Esophagus muscularis mucosa (tissue), 3 donors: ENCODE results near the gene TTC39A.
"Not testable (repeated sequence)": the region's sequence is repeated elsewhere in the genome, so short reads cannot be mapped to it uniquely, and the experiment has no call there.

Experiments
- POLR2A ChIP-seq: fragments of 450-650 bp; IDR thresholded peaks from one replicate; pipeline ENCODE4 v1.6.1; 2017; ENCODE audit warnings: antibody characterized with exemption, moderate library complexity, mild to moderate bottlenecking, low read depth
- POLR2AphosphoS5 ChIP-seq, 2 donors: sonication (generic); formaldehyde crosslinking; IDR thresholded peaks; one replicate each; pipeline ENCODE4 v1.6.1; 2017; ENCODE audit warnings: antibody characterized with exemption in 2 of 2
- TF ChIP-seq, protein P1 (sequence below), 3 experiments: fragments of 200-600 bp in 2 of 3; fragments of 450-650 bp in 1 of 3; sonication (generic) in 2 of 3; IDR thresholded peaks; one replicate each; pipeline ENCODE4 v1.5.1; 2017 to 2019; ENCODE audit warnings: antibody characterized with exemption in 3 of 3, mild to moderate bottlenecking in 2 of 3, moderate library complexity in 1 of 3

DNA sequence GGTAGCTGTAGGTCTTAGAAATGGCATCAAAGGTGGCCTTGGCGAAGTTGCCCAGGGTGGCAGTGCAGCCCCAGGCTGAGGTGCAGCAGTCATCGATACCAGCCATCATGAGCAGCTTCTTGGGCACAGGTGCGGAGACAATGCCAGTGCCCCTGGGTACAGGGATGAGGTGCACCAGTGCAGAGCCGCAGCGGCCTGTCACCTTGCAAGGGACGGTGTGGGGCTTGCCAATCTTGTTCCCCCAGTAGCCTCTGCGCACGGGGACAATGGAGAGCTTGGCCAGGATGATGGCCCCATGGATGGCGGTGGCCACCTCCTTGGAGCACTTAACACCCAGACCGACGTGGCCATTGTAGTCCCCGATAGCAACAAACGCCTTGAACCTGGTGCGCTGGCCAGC is 79.6 kb downstream of the TTC39A start:
- TF ChIP-seq, protein P1, sequence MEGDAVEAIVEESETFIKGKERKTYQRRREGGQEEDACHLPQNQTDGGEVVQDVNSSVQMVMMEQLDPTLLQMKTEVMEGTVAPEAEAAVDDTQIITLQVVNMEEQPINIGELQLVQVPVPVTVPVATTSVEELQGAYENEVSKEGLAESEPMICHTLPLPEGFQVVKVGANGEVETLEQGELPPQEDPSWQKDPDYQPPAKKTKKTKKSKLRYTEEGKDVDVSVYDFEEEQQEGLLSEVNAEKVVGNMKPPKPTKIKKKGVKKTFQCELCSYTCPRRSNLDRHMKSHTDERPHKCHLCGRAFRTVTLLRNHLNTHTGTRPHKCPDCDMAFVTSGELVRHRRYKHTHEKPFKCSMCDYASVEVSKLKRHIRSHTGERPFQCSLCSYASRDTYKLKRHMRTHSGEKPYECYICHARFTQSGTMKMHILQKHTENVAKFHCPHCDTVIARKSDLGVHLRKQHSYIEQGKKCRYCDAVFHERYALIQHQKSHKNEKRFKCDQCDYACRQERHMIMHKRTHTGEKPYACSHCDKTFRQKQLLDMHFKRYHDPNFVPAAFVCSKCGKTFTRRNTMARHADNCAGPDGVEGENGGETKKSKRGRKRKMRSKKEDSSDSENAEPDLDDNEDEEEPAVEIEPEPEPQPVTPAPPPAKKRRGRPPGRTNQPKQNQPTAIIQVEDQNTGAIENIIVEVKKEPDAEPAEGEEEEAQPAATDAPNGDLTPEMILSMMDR (IDR thresholded peaks at IDR 0.05) = not testable (repeated sequence)
- TF ChIP-seq POLR2A; POLR2AphosphoS5 (IDR thresholded peaks at IDR 0.05): not testable (repeated sequence)
